ENCODE results near the gene ERCC8. TPM values are rescaled to one million over a fixed set of nuclear protein-coding genes. Genes with fewer than 3 reads are reported as not detected.
A peak's percentile ranks its signal among the peaks of the same experiment; 100 is the strongest.

Gene ERCC8, protein sequence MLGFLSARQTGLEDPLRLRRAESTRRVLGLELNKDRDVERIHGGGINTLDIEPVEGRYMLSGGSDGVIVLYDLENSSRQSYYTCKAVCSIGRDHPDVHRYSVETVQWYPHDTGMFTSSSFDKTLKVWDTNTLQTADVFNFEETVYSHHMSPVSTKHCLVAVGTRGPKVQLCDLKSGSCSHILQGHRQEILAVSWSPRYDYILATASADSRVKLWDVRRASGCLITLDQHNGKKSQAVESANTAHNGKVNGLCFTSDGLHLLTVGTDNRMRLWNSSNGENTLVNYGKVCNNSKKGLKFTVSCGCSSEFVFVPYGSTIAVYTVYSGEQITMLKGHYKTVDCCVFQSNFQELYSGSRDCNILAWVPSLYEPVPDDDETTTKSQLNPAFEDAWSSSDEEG
- 10 to 100 TPM; 13.8 to 25.8 (median 19.9) TPM for total RNA-seq

DNA sequence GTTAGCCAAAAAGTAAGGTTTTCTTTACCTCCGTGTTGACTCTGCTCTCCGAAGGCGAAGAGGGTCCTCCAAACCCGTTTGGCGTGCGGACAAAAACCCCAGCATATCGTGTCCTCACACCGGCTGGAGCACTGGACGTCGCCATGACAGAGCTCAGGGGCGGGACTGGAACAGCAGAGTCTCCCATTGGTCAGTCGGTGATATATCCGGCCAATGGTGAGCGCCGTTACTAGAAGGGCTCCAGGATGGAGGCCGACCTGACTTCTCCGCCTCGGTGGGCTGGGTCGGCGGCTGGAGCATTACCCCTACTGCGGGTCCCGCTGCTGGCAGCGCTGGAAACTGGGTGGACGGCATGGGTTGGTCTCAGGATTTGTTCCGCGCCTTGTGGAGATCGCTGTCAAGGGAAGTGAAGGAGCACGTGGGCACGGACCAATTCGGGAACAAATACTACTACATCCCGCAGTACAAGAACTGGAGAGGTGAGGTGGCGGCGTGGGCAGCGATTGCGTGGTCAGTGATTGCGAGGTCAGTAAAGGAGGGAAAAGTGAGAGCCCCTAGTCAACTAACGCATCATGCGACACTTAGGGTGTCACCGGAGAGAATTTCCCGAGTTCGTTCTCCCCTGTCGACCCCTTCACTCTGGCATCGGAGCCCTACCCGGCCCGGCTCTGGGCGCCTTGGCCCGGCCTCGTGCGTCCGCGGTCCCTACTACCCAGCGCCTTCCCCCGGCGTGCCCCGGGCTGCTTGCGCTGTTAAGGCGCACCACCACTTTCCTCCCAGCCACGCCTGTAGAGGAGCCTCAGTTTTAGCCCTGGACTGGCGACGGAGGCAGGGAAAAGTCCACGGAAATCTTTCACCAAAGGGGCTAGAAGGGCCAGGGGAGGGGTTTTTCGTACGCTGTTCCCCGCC lies at the start of gene ERCC8, which contains the start of gene NDUFAF2:
TSS of gene ERCC8 (minus strand) at position 167 of the 909 bp plus-strand sequence. CDS start at position 105, 62 bp downstream.
TSS of gene NDUFAF2 (plus strand) at position 302 of the 909 bp plus-strand sequence. CDS start at position 353, 51 bp downstream.
- Histone ChIP-seq H3K36me3 (no peaks in the 10 kb centered on the region), H3K27ac (peak within 1 kb of the TSS; percentile 56 to 69 (median 63)), H3K4me3 (replicated peaks in 1 of 3) (peak within 1 kb of the TSS; percentile 1 to 54 (median 43)), H3K4me1 (peaks cover 7 to 16% of the 10 kb centered on the region in 2 donors), H3K27me3 (no peaks in the 10 kb centered on the region), H3K9me3 (no peaks in the 10 kb centered on the region)
- intact Hi-C loops (cut with DNase I): no loop called here
- peak; percentile 90 to 91 for DNase-seq
- TF ChIP-seq, protein P1, sequence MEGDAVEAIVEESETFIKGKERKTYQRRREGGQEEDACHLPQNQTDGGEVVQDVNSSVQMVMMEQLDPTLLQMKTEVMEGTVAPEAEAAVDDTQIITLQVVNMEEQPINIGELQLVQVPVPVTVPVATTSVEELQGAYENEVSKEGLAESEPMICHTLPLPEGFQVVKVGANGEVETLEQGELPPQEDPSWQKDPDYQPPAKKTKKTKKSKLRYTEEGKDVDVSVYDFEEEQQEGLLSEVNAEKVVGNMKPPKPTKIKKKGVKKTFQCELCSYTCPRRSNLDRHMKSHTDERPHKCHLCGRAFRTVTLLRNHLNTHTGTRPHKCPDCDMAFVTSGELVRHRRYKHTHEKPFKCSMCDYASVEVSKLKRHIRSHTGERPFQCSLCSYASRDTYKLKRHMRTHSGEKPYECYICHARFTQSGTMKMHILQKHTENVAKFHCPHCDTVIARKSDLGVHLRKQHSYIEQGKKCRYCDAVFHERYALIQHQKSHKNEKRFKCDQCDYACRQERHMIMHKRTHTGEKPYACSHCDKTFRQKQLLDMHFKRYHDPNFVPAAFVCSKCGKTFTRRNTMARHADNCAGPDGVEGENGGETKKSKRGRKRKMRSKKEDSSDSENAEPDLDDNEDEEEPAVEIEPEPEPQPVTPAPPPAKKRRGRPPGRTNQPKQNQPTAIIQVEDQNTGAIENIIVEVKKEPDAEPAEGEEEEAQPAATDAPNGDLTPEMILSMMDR (IDR thresholded peaks at IDR 0.05): no peak
- peak in 1 of 2 donors; percentile 81 for TF ChIP-seq POLR2A (IDR thresholded peaks at IDR 0.05)
- 0 to 5% methylated on average over 43 to 56 of the region's 64 CpGs for WGBS, 2 donors

DNA sequence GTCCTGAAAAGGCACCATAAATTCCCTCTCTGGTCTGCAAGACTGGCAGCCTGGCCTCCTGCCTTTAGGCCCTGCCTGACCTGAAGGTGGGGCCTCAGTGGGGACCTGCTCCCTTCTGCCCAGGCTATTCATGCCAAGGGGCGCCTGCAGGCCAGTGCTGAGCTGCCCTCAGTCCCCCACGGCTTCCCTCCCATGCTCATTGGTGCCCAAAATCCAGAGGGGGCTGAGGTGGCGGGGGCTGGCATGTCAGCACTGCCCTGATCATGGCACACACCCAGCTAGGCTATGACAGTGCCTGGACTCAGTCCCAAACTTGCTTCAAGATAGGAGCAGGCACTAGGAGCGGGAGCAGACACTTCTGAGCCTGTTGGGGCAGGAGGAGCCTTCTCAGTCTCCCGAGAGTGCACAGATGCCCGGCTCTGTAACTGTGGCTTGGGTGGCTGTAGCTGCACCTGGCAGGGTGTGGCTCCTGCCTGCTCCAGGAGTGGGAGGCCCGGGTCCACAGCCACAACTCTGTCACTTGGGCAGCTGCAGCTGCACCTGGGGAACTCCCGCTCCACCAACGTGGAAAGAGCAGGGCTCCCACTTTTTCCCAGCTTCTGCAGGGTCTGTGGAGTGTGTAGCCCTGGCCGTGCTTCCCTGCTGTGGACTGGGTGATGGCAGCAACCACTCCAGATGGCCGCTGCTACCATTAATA lies 49.2 kb upstream of the ERCC8 start:
- DNase-seq: no peak
- Histone ChIP-seq H3K9me3 (no peaks in the 10 kb centered on the region), H3K36me3 (no peaks in the 10 kb centered on the region), H3K4me3 (replicated peaks in 1 of 3) (no peak overlapping the region), H3K27me3 (no peaks in the 10 kb centered on the region), H3K27ac (no peak overlapping the region), H3K4me1 (no peaks in the 10 kb centered on the region)
- intact Hi-C loops (cut with DNase I): no loop called here
- WGBS, 2 donors: 93 to 94% methylated on average over 5 to 10 of the region's 11 CpGs
- no peak for TF ChIP-seq POLR2A (IDR thresholded peaks at IDR 0.05)
- TF ChIP-seq, protein P1 (IDR thresholded peaks at IDR 0.05): no peak

DNA sequence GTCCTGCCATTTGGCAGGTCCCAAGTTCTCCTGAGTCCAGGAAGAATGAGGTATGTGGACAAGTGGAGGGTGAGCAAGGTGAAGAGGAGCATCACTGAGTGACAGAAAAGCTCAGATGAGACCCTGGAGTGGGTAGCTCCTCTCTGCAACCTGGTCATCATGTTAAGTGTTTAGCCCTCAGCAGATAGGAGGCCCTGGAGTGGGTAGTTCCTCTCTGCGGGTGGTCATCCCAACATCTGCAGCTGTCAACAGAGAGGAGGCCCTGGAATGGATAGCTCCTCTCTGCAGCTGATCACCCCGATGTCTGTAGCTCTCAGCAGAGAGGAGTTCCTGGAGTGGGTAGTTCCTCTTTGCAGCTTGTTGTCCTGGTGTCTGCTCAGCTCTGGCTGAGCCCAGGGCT lies 48.6 kb upstream of the ERCC8 start:
- intact Hi-C loops (cut with DNase I): no loop called here
- Histone ChIP-seq H3K27me3 (no peaks in the 10 kb centered on the region), H3K9me3 (no peaks in the 10 kb centered on the region), H3K36me3 (no peaks in the 10 kb centered on the region), H3K4me1 (no peaks in the 10 kb centered on the region), H3K27ac (no peak overlapping the region), H3K4me3 (replicated peaks in 1 of 3) (no peak overlapping the region)
- TF ChIP-seq POLR2A (IDR thresholded peaks at IDR 0.05): no peak
- TF ChIP-seq, protein P1 (IDR thresholded peaks at IDR 0.05): no peak
- 100% methylated on average over 2 of the region's 2 CpGs; no CpG with 5 or more reads in 1 of the 2 donors for WGBS, 2 donors
- no peak for DNase-seq

DNA sequence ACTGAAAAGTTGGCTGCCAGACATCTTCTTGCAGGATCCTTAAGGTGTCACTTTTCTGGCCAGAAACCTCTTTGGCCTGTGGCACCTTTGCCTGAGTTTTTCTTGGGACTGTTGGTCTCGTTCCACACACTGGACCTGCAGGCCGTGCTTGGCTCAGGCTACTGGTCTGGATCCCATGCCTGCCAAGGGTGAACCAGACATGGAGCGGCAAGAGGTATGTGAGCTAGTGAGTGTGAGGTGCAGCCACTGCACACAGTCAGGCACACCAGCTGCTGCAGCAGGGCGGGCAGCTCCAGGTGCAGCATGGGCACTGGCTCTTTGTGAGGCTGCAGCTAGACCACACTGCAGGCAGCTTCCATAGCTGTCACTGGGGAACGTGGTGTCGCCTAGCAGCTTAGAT lies 48.0 kb upstream of the ERCC8 start:
- no peaks in the 10 kb centered on the region for H3K36me3 ChIP-seq
- DNase-seq: no peak
- no peak overlapping the region for H3K4me3 ChIP-seq (replicated peaks in 1 of 3)
- no peaks in the 10 kb centered on the region for H3K4me1 ChIP-seq
- H3K27ac ChIP-seq: no peak overlapping the region
- WGBS, 2 donors: 96 to 97% methylated on average over 5 to 6 of the region's 6 CpGs
- intact Hi-C loops (cut with DNase I): no loop called here
- H3K9me3 ChIP-seq: no peaks in the 10 kb centered on the region
- TF ChIP-seq, protein P1 (IDR thresholded peaks at IDR 0.05): no peak
- TF ChIP-seq POLR2A (IDR thresholded peaks at IDR 0.05): no peak
- H3K27me3 ChIP-seq: no peaks in the 10 kb centered on the region

Data from thyroid gland (tissue), 4 donors.